Activated gamma-delta T cell treated with Interleukin-2 at 50 U/mL for 16 hours (primary cell): Measurements from ENCODE around the gene PIAS4.

Experiments used
- DNase-seq: peaks from one replicate; pipeline ENCODE4 v3.0.0-alpha.2; 2020

Gene PIAS4

DNA sequence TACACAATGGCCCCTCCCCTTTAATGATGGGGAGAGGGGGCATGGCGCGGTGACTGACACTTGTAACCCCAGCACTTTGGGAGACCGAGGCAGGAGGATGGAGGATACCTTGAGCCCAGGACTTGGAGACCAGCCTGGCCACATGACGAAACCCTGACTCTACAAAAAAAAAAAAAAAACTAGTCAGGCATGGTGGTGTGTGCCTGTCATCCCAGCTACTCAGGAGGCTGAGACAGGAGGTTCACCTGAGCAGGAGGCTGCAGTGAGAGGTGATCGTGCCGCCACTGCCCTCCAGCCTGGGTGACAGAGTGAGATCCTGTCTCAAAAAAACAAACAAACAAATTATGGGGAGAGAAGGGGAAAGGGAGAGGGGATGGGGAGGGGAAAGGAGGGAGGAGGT is 72.9 kb downstream of the PIAS4 start:
- DNase-seq, result no peak

DNA sequence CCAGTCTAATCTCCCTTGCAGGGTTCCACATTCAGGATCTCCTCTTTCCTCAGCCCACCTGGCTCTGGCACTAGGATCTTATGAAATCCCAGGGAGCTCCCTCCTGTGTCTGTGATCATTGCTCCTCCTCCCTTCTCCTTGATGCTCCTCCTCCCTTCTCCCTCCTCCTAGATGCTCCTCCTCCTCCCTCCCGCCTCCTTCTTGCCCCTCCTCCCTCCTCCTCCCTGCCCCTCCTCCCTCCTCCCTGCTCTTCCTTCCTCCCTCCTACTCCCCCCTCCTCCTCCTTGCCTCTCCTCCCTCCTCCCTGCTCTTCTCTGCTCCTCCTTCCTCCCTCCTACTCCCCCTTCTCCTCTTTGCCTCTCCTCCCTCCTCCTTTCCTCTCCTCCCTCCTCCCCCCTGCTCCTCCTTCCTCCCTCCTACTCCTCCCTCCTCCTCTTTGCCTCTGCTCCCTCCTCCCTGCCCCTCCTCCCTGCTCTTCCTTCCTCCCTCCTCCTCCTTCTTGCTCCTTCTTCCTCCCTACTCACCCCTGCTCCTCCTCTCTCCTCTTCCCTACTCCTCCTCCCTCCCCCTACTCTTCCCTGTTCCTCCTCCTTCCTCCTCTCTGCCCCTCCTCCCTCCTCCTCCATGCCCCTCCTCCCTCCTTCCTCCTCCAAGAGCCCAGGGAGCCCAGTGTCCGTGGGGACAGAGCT is 74.0 kb downstream of the PIAS4 start:
- DNase-seq, result no peak

DNA sequence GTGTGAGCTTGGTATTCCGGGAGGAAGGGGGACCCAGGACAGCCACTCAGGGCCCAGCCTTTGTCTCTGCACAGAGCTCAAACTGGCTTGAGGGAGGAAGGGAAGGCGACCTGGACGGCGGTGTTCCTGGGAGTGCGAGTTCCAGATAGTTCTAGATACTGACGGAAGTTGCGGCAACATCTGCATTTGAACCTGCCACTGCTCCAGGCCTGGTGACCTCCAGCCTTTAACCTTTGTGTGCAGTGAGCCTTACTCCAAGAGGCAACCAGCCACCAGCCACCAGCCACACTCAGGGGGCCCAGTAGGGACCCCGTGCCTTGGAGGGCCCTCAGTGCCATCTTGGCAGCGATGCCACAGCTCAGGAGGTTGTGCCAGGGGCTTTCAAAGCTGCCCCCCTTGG is 74.6 kb downstream of the PIAS4 start:
- DNase-seq, result no peak

DNA sequence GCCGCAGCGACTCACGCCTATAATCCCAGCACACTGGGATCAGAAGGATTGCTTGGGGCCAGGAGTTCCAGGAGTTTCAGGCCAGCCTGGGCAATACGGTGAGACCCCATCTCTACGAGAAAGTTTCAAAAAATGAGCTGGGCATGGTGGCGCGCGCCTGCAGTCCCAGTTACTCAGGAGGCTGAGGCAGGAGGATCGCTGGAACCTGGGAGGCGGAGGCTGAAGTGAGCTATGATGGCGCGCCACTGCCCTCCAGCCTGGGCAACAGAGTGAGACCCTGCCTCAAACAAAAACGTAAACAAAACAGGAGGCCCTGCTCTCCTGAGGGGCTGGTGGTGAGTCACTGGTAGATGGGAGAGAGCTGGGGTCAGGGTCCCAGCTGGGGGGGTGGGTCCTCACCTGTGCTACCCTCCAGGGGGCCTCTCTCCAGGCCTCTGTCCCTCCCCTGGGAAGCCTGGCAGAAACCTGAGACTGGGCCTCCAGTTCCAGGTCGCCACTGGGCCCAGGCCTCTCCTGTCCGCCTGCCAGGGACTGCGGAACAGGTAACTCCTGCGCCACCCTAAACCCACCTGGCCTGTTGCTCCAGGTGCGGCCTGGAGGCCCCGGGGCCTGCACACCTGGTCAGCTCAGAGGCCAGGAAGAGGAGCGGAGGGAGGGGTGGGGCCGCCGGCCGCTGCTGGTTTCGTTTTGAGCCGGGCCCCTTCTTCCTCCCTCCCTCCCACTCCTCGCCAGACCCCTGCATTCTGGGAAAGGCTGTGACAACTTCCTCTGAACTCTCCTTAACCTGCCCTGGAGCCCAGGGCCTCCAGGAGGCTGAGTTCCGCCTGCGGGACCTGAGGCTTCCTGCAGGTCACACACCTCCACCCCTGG is 76.4 kb downstream of the PIAS4 start:
- DNase-seq, result peak; percentile 45

DNA sequence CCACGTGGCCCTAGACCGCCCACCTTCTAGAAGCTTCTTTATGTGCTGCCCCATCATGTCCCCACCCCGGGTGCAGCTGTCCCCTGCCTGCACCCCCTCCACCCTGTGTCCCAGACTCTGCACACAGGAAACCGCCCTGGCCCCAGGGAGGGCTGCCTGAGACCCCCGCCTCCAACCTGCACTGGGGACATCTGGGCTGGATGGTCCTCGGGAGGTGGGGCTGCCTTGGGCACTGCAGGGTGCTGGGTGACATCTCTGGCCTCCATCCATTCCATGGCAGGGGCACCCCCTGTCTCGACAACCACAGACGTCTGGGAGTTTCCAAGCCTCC is 77.0 kb downstream of the PIAS4 start:
- no peak for DNase-seq

DNA sequence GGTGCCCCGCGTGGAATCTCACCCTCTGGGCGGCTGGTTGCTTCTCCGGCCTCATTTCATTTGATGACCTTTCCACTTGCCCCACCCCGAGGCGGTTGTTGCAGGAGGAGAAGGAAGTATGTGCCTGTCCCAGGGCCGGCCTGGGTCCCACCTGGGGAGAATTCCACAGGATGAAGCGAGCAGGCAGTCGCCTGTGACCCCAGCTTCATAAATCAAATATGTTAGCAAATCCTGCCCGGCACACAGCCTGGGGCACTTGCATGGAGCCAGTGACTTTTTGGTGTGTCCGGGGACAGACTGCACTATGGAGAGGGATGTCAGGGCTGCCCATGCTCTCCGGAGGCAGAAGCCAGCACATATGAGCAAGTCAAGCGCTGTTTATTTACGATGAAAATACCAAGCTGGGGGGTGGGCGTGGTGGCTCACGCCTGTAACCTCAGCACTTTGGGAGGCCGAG is 78.9 kb downstream of the PIAS4 start:
- no peak for DNase-seq

DNA sequence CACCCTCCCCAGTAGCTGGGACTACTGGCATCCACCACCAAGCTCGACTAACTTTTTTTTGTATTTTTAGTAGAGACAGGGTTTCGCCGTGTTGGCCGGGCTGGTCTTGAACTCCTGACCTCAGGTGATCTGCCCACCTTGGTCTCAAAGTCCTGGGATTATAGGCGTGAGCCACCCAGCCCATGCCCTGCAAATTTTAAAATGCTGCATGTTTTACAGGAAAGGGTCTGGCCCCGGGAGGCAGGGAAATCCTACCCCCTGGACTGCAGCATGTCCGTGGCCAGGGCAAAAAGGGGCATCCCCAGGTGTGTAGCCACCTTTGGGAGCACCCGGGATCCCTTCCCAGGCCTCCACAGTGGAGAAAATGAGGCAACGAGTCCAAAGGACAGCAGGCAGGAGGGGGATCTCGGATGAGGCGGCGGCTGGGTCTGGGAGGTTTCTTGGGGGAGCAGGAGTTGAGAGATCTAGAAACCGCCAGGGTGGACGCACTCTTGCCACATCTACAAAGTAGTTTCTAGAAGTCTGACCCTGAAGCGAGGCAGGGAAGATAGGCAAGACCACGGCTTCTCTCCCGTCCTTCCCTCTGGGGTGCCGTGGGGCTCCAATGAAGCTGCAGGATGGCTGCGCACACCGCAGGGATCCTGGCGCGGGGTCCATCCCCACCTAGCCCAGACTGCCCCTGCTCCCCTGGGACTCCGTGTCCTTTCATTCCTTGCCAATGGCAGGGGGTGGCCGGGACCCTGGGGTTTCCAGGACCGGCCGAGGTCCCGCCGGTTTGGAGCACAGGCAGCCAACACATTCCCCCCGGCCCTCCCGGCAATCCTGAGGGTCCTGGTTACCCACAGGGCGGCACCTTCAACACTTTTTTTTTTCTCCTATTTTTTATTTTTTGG is 80.5 kb downstream of the PIAS4 start:
- DNase-seq, result no peak

DNA sequence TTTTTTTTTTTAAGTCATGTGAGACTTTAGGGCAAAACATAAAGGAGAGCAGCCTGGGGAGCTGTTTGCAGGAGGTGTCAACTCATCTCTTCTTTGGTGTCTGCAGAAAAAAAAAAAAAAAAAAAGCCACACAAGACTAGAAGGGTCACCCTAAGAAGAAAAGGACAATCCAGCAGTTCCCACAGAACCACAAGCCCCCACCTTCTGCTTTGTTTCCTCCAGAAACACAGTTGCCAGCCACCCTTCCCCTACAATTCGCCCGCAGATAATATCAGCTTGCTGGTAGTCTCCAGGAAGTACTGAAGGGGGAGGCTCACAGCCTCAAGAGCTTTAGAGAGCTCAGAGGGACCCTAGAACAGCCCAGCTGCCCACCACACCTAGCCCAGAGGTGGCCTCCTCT is 81.4 kb downstream of the PIAS4 start:
- DNase-seq, result peak; percentile 67
